Stimulated activated CD4-positive, alpha-beta T cell treated with anti-CD3 and anti-CD28 coated beads, Interleukin-4, amount 100 ng/mL, for 48 hours (primary cell): ENCODE results near the gene KLHL8.
"Not testable (repeated sequence)": the region's sequence is repeated elsewhere in the genome, so short reads cannot be mapped to it uniquely, and the experiment has no call there.

Experiments
- DNase-seq, 2 donors: peaks; one replicate each; pipeline ENCODE4 v3.0.0-alpha.2; 2020; ENCODE audit warnings: low read depth in 2 of 2

KLHL8 gene

DNA sequence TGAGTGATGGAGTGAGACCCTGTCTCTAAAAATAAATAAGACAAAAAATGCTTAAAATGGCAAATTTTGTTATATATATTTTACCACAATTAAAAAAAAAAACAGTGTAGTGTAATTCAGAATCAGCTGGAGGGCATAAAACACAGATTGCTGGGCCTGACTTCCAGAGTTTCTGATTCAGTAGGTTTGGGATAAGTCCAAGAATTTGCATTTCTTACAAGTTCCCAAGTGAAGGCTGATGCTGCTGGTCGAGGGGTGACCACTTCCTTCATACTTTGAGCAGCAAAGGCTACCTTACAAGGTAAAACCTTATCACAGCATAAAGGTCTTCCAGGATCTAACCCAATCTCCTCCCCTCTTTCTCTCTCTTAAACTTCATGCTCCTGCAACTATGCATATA lies 40.7 kb downstream of the KLHL8 start:
- DNase-seq: no peak

DNA sequence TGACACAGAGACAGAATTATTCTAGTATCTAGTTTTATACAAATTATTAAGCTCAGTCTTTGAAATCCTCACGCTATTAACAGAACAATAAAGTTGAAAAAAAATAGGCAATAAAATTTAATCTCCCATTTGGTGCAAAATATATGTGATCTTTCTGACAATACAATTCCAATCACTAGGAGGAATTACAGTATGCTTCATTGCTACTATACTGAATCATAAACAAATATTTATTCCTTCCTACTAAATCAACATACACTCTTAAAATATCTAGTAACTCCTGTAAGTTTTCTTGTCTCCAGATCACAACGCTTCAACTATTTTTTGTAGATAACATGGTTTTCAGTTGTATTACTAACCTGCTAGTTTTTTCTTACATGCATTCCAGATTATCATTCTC lies 45.7 kb downstream of the KLHL8 start:
- no peak for DNase-seq

DNA sequence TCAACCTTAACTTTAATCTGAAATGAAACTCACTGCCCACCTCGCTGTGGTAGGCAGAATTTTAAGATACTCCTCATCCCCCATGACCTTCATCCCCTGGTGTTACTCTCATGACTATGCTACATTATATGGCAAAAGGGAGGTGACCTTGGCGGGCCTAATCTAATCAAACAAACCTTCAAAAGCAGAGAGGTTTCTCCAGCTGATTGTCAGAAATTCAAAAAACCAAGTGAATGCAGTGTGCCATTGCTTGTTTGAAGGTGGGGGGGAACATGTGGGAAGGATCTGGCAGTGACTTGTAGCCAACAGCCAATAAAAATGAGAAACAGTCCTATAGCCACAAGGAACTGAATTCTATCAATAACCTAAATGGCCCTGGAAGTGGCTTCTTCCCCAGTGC lies 48.5 kb downstream of the KLHL8 start:
- no peak for DNase-seq

DNA sequence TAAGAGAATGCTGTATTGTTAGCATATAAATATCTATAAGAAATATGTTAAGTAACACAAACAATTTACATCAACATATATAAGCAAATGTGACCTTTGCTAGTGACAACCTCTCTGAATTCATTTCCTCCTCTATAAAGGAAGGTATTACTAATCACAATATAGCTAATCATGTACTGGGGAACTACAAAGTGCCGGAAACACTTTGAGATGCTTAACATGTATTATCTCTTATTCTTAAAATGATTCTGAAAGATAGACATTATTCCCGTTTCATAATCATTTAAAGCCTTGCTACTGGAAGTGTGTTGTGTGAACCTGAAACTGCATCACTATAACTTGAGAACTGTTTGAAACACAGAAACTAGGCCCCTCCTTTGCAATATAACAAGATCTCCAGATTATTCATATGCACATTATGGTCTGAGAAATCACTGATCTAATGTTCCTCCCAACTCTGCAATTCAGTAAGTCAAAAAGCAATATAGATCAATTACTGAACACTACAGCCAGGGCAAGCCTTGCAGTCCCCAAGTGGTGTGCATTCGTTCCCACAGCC lies 54.0 kb downstream of the KLHL8 start:
- DNase-seq: no peak

DNA sequence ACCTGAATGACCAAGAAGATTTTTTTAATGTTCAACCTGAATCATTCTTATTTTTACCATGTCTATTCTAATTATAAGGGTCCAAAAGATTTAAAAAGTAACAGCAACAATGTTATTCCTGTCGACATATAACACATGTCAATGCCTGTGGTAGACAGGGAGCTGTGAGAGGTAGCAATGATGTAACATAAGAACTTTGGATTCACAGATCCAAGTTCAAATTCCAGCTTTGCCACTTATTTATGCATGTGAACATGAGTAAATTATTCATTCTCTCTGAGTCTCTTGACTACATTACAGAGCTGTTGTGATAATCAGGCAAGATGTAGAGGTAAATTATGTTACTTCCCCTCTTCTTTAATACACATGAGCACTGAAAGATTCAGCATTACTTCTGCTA lies 54.5 kb downstream of the KLHL8 start:
- no peak for DNase-seq

DNA sequence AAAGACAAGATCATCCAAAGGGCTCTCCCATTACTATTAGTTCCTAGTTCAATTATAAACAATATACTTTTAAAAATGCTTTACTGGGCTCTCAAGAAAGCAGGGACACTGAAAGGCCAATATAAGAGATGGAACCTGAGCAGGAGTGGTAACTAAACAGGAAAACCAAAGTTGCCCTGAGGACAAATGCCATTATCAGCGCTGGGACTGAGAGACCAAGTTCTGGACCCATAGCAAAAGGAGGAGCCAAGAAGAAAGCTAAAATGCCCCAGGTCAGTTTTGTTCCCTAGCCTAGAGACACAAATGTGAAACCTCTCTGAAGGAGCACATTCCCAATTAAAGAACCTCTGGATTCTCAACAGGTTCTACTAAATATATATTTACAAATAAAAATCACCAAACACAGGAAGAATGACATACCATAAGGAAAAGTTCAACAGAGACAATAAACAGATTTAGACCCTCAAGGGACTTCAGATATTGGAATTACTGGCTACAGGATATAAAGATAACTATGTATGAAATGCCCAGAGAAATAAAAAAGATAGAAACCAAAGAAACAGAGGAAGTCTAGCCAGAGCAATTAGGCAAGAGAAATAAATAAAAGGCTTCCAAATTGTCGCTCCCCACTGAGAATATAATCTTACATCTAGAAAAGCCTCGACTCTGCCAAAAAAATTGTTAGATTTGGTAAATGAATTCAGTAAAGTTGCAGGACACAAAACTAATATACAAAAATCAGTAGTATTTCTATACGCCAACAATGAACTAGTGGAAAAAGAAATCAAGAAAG lies 67.1 kb downstream of the KLHL8 start:
- DNase-seq: no peak

DNA sequence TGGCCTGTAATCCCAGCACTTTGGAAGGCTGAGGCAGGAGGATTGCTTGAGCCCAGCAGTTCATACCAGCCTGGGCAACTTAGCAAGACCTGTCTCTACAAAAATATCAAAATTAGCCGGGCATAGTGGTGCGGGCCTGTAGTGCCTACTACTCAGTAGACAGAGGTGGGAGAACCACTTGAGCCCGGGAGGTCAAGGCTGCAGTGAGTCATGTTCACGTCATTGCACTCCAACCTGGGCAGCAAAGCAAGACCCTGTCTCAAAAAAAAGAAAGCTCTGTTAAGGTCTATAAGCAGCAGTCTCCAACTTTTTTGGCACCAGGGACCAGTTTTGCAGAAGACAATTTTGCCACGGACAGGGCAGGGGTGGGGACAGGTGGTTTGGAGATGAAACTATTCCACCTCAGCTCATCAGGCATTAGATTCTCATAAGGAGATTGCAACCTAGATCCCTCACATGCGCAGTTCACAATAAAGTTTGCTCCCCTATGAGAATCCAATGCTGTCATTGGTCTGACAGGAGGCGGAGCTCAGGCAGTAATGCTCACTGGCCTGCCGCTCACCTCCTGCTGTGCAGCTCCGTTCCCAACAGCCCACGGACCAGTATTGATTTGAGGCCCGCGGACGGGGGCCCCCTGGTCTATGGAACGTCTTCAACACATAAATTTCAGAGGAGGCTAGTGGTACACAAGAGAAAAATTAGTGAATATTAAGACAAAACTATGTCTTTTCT lies 67.9 kb downstream of the KLHL8 start:
- no peak for DNase-seq

DNA sequence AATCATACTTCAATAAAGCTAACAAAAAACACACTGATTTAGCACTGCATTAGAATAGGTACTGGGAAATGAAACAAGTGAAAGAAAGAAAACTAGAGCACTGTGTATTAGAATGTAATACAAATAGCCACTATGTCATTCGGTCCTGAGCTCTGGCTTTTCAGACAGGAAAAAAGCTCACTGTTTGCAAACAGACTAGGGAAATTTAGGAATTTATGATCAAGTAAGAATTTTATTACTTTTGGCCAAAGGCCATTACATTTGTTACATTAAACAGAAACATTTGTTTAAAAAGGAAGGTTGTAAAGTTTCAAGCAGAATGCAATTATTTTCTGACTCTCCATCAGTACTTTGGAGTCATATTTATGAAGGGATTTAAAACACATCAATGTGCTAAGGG lies 68.7 kb downstream of the KLHL8 start:
- DNase-seq: no peak

DNA sequence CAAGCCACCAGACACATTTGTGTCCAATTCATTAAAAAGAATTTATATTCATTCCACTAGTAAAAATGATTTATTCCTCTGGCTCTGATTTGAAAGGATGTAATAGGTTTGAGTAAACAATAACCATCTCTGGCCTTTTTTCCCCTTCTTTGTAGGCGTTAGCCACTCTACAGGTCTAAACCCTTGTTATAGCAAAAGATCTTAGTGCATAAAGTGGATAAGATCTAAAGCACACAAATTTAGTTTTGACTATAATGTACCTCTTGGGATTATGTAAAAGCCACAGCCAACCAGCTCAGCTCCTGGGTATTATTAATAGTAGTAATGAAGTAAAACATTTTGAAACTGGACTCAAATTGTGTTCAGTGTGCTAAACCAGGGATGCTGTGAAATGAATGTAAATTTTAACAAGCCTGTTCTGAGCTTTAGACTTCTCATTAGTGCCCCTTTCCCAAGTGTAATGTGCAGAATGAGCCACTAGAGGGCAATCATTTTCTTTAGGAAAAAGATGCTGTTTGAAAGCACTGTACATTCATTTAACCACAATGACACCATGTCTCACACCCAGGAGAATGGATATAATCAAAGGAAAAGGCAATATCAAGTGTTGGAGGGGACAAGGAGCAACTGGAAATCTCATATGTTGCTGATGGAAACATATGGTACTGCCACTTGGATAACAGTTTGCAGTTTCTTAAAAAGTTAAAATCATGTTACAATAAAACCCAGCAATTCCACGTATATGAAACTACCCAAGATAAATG lies 69.7 kb downstream of the KLHL8 start:
- peak; percentile 17 to 40 for DNase-seq

DNA sequence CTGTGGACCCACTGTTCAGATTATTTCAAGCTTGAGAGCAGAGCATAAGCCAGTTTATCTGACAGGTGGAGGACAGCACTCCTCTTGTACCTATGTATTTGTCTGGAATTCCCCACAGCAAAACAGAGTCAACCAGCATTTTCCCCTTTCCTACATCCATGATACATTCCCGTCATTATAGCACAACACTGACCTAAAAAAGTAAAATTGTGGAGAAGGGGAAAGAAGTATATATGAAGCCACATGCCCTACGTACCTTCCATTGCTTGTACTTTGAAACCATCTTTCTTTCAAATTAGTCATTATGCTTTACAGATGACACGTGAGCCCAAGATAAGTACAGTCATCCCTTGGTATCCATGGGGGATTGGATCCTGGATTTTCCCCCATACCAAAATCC lies 73.3 kb downstream of the KLHL8 start:
- no peak for DNase-seq

DNA sequence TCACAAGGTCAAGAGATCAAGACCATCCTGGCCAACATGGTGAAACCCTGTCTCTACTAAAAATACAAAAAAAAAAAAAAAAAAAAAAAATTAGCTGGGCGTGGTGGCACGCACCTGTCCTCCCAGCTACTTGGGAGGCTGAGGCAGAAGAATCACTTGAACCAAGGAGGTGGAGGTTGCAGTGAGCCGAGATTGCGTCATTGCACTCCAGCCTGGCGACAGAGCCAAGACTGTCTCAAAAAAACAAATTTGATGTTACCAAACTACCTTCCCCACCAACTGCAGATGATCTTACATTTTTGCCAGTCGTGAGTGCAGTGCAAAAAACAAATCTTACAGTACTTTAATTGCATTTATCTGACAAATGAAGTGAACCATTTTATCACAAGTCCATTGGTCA lies 74.5 kb downstream of the KLHL8 start:
- DNase-seq: not testable (repeated sequence)

DNA sequence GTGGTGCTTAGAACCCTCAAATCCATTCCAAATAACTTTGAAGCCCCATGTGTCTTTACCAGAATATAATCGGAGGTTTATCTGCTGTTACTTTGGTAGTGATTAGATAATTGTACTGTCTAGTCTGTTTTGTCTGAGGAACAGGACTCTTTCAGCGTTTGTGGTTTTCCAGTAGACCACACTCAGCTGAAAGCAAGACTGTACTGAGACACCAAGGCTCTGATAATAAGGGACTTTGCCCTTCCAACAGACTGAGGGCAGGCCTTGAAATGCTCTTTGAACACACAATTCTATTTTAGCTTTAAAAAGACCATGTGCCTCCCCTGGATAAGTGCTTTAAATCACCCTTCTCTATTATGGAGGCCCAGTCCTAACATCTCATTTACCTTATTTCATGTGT lies 76.1 kb downstream of the KLHL8 start:
- no peak for DNase-seq

DNA sequence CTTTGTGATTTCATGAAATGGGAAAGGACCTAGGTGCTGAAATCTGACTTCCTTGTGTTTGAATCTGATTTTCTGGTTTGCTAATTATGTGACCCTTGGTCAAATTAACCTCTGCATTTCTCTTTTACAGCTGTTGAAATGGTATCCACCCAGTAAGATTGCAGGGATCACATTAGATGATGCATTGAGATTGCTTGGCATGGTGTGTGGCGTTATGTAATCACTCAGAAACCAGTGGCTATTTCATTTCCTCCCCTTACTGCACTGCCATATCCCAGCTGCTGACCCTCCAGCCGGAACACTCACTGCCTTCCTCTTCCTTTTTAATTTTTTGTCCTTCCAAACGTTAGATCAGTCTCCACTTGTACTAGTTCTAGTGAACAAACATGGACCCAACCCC lies 79.0 kb downstream of the KLHL8 start:
- no peak for DNase-seq

DNA sequence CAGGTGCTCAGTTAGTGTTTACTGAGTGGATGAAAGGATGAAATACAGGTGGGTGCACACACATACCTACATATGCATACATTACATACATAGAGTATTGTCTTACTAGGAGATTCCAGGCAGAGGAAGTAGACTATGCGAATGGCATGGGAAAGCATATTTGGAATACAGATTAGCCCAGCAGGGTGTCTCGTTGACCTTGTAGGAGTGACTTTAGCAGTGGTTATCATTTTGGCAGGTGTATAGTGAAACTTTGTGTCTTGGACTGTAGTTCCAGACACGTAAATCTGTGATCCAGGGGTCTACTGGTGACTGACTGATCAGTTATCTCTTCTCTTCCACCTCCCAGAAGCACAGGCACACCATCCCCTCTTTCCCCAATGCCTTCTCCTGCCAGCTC lies 86.3 kb downstream of the KLHL8 start:
- no peak for DNase-seq

DNA sequence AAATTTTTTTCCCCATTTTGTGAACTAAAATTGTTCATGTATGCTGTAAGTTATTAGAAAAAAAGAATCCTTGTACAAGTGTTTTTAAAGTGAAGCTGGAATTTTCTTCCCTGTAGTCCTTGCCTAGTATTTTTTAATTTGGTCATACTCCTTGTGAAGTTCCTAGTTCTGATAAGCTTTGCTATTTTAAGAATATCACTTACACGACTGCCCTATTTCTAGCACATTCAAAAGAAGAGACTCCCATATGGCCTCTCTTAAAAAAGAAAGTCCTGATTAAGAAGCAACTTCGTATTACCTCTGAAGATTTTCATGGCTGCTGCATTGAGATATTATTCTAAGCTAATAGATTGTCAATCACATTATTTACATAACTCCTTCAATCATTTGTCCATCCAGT lies 87.2 kb downstream of the KLHL8 start:
- no peak for DNase-seq

DNA sequence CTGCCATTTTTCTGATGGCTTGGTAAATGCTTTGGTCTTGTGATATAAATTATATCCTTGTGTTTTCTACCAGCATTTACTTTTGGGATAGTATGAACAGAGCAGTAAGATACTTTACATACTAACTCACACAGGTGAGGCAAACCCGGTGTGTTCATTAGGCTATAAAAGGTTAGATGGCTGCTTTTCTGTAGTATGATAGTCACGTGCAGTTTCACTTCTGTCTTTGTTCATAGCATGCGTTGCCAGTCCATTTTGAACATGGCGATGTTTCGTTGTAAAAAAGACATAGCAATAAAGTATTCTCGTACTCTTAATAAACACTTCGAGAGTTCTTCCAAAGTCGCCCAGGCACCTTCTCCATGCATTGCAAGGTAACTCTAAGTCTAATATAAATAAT lies 88.4 kb downstream of the KLHL8 start:
- DNase-seq: no peak

DNA sequence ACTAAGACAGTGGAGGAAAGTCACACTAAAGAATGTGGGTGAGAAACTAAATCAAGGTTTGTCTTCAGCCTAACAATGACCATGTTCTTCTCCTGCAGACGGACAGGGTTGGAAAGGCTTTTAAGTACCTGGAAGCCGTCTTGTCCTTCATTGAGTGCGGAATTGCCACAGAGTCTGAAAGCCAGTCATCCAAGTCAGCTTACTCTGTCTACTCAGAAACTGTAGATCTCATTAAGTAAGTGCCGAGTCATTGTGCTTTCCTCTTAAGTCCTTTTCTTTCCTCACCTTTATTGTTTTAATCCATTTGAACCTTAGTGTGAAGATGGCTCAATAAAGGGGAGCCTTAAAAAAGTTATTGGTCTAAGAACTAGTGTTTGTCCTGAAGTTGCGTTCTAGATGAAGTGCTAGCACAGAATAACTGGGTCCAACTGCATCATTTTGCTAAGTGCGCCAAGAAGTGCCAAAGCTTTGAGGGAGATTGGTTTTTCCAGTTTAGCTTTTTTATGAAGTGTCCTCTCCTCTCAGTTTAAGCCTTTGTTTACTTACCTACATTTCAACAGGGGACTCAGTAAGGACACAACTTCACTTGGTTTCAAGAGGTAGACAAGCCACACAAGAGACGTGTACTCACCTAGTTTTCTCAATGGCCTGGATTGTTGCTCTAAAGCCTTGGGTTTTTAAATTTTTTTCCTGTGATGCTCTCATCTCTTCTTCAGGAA lies 89.3 kb downstream of the KLHL8 start:
- DNase-seq: no peak

DNA sequence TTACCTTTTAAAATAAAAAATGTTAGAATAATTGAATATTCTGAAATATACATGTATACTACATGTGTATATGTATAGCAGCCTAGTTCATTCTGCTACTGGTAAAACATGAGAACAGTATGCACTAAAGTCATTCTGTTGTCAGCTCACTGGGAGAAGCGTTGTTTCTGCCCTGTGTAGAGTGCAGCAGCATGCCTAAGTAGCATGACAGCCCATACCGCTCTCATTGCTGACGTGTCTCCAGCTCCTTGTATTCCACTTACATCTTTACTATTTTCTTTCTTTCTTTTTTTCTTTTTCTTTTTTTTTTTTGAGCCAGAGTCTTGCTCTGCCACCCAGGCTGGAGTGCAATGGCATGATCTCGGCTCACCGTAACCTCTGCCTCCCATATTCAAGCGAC lies 90.7 kb downstream of the KLHL8 start:
- DNase-seq: no peak

DNA sequence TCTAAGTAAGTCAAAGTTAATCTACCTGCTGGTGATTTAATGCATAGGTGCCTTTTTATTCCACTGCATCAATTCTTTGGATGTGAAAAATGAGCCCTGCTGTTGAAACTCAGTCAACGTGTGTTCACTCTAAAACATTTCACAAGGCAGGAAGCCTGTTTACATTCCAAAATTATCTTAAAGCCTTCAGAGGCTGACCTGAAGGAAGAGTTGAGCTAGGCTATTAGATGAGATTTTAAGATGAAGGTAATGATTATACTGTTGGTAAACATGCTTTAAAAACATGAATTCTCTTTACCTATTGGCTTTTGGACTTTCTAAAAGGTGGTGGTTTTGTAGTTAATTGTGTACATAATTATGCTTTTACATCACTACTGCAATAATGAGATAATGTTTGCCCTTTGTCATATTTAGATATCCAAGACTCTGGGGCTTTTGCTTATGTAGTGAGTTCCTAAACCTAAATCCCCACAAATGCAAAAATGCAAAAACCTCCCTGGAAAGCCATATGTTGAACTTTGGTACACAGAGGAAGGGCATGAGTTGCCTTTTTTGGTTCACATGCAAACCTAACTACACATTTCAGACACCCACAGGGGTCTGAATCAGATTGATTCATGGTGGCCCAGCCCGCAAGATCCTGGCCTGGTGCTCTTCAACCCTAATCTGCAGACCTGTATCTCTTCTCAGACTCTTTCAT lies 92.3 kb downstream of the KLHL8 start:
- DNase-seq: no peak

DNA sequence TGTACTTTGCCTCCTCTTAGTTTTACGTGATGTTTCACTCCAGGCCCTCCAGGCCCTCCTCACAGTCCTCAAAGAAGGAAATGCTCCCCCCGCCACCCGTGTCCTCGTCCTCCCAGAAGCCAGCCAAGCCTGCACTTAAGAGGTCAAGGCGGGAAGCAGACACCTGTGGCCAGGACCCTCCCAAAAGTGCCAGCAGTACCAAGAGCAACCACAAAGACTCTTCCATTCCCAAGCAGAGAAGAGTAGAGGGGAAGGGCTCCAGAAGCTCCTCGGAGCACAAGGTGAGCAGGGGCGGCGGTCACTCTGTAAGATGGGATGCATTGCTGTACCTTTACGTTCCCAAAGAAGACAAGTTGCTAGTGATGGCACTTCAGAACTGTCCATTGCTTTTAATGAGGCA lies 94.4 kb downstream of the KLHL8 start:
- DNase-seq: no peak

DNA sequence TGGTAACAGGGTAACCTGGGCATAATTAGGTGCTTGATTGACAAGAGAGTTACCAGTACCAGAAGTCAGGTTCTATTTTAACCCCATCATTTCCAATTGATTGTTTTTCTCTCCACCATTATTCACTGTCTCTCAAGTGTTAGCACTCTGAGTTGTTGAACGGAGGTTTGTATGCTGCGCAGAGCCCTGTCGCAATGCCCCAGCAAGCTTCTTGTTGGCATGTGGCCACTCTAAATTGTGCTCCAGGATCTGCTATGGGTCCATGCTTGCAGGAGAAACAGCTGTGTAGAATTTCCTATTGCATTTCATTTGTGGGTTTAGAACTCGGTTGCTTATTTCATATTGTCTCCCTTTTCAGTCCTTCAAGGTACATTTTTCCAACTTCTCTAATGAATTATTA lies 98.2 kb downstream of the KLHL8 start:
- no peak for DNase-seq
